ENCODE data around the gene IL17RC.
"Not testable (repeated sequence)": the region's sequence is repeated elsewhere in the genome, so short reads cannot be mapped to it uniquely, and the experiment has no call there.

Gene IL17RC

GRCh38 chr3:9890249-9891071, 26.4 kb upstream of the IL17RC start, which contains the start of gene JAGN1:
JAGN1 (plus strand) TSS chr3:9890610; CDS start chr3:9890723, 113 bp downstream.
- Histone ChIP-seq H4K12ac (ENCODE audit: low read depth, low read length) (peak within 1 kb of the TSS; percentile 96), H3K4me3 (ENCODE audit: low read depth, low read length) (peak within 1 kb of the TSS; percentile 96), H3K4me2 (ENCODE audit: low read length) (peak within 1 kb of the TSS; percentile 72), H3K36me3 (ENCODE audit: control insufficient read depth in 1 of 2, insufficient read depth in 2 of 2, low read length in 2 of 2) (peaks cover 6 to 12% of the 10 kb centered on the region in 2 experiments), H2AK5ac (ENCODE audit: low read length) (peak within 1 kb of the TSS; percentile 92), H3K27me3 (ENCODE audit: insufficient read depth, low read length) (no peaks in the 10 kb centered on the region), H3K4ac (ENCODE audit: low read depth, low read length) (peak within 1 kb of the TSS; percentile 95), H4K8ac (ENCODE audit: low read depth, low read length) (peak within 1 kb of the TSS; percentile 99), H4K91ac (ENCODE audit: low read depth, low read length) (peak within 1 kb of the TSS; percentile 95), H2BK5ac (ENCODE audit: low read depth, low read length, poor library complexity) (peak within 1 kb of the TSS; percentile 95), H2AFZ (ENCODE audit: insufficient read depth, low read length, poor library complexity) (peak within 1 kb of the TSS; percentile 99), H3K79me1 (ENCODE audit: low read length) (peaks cover 5% of the 10 kb centered on the region), H3K27ac (ENCODE audit: low read depth, low read length) (peak within 1 kb of the TSS; percentile 40), H3K4me1 (ENCODE audit: control insufficient read depth in 1 of 2, insufficient read depth in 2 of 2, low read length in 2 of 2) (no peaks in the 10 kb centered on the region), H3K9me3 (ENCODE audit: insufficient read depth, low read depth, low read length) (no peaks in the 10 kb centered on the region), H3K14ac (ENCODE audit: low read length) (peak within 1 kb of the TSS; percentile 94), H3K18ac (ENCODE audit: low read length) (peak within 1 kb of the TSS; percentile 95), H3K79me2 (ENCODE audit: control insufficient read depth, insufficient read depth, low read length, poor library complexity) (peaks cover 5% of the 10 kb centered on the region), H3K9ac (ENCODE audit: low read length) (peak within 1 kb of the TSS; percentile 96), H3K23ac (ENCODE audit: low read length) (no peak within 1 kb of the TSS), H2BK12ac (ENCODE audit: low read length) (no peak within 1 kb of the TSS), H2BK120ac (ENCODE audit: insufficient read depth, low read length, poor library complexity) (peak within 1 kb of the TSS; percentile 92)
- DNase-seq: peak; percentile 84 to 90
- WGBS (ENCODE audit: extremely low coverage, insufficient coverage, insufficient read length): no CpG with 5 or more reads among the region's 62 CpGs

GRCh38 chr3:9891072-9891622, 25.8 kb upstream of the IL17RC start:
- Histone ChIP-seq H2BK12ac (ENCODE audit: low read length) (no peak overlapping the region), H3K79me1 (ENCODE audit: low read length) (peaks cover 5% of the 10 kb centered on the region), H3K9me3 (ENCODE audit: insufficient read depth, low read depth, low read length) (no peaks in the 10 kb centered on the region), H3K4me3 (ENCODE audit: low read depth, low read length) (peak overlapping the region; percentile 96), H3K27ac (ENCODE audit: low read depth, low read length) (no peak overlapping the region), H4K91ac (ENCODE audit: low read depth, low read length) (peak overlapping the region; percentile 95), H3K4me1 (ENCODE audit: control insufficient read depth in 1 of 2, insufficient read depth in 2 of 2, low read length in 2 of 2) (no peaks in the 10 kb centered on the region), H2AK5ac (ENCODE audit: low read length) (peak overlapping the region; percentile 92), H3K79me2 (ENCODE audit: control insufficient read depth, insufficient read depth, low read length, poor library complexity) (peaks cover 5% of the 10 kb centered on the region), H4K12ac (ENCODE audit: low read depth, low read length) (peak overlapping the region; percentile 96), H3K18ac (ENCODE audit: low read length) (peak overlapping the region; percentile 95), H3K36me3 (ENCODE audit: control insufficient read depth in 1 of 2, insufficient read depth in 2 of 2, low read length in 2 of 2) (peaks cover 6 to 12% of the 10 kb centered on the region in 2 experiments), H2AFZ (ENCODE audit: insufficient read depth, low read length, poor library complexity) (peak overlapping the region; percentile 99), H3K9ac (ENCODE audit: low read length) (peak overlapping the region; percentile 96), H3K4me2 (ENCODE audit: low read length) (peak overlapping the region; percentile 72), H3K27me3 (ENCODE audit: insufficient read depth, low read length) (no peaks in the 10 kb centered on the region), H3K14ac (ENCODE audit: low read length) (peak overlapping the region; percentile 94), H2BK120ac (ENCODE audit: insufficient read depth, low read length, poor library complexity) (peak overlapping the region; percentile 92), H4K8ac (ENCODE audit: low read depth, low read length) (peak overlapping the region; percentile 99), H3K4ac (ENCODE audit: low read depth, low read length) (peak overlapping the region; percentile 95), H2BK5ac (ENCODE audit: low read depth, low read length, poor library complexity) (peak overlapping the region; percentile 95), H3K23ac (ENCODE audit: low read length) (no peak overlapping the region)
- WGBS (ENCODE audit: extremely low coverage, insufficient coverage, insufficient read length): no CpG with 5 or more reads among the region's 12 CpGs
- no peak for DNase-seq

- Histone ChIP-seq H3K79me2 (ENCODE audit: control insufficient read depth, insufficient read depth, low read length, poor library complexity) (peaks cover 5% of the 10 kb centered on the region), H3K23ac (ENCODE audit: low read length) (no peak overlapping the region), H3K27me3 (ENCODE audit: insufficient read depth, low read length) (no peaks in the 10 kb centered on the region), H3K9ac (ENCODE audit: low read length) (no peak overlapping the region), H4K91ac (ENCODE audit: low read depth, low read length) (no peak overlapping the region), H3K4me3 (ENCODE audit: low read depth, low read length) (no peak overlapping the region), H2BK5ac (ENCODE audit: low read depth, low read length, poor library complexity) (no peak overlapping the region), H3K27ac (ENCODE audit: low read depth, low read length) (no peak overlapping the region), H3K36me3 (ENCODE audit: control insufficient read depth in 1 of 2, insufficient read depth in 2 of 2, low read length in 2 of 2) (peaks cover 6 to 12% of the 10 kb centered on the region in 2 experiments), H2AK5ac (ENCODE audit: low read length) (no peak overlapping the region), H2BK120ac (ENCODE audit: insufficient read depth, low read length, poor library complexity) (no peak overlapping the region), H3K9me3 (ENCODE audit: insufficient read depth, low read depth, low read length) (no peaks in the 10 kb centered on the region), H2AFZ (ENCODE audit: insufficient read depth, low read length, poor library complexity) (no peak overlapping the region), H4K12ac (ENCODE audit: low read depth, low read length) (no peak overlapping the region), H3K18ac (ENCODE audit: low read length) (no peak overlapping the region), H3K4me2 (ENCODE audit: low read length) (no peak overlapping the region), H3K14ac (ENCODE audit: low read length) (no peak overlapping the region), H3K79me1 (ENCODE audit: low read length) (peaks cover 5% of the 10 kb centered on the region), H4K8ac (ENCODE audit: low read depth, low read length) (no peak overlapping the region), H2BK12ac (ENCODE audit: low read length) (no peak overlapping the region), H3K4ac (ENCODE audit: low read depth, low read length) (no peak overlapping the region), H3K4me1 (ENCODE audit: control insufficient read depth in 1 of 2, insufficient read depth in 2 of 2, low read length in 2 of 2) (peaks cover 0 to 2% of the 10 kb centered on the region in 2 experiments)
- no peak for DNase-seq
- no CpG with 5 or more reads among the region's 1 CpG for WGBS (ENCODE audit: extremely low coverage, insufficient coverage, insufficient read length)
Measured at GRCh38 chr3:9893739-9894138, 23.2 kb upstream of the IL17RC start.

DNA sequence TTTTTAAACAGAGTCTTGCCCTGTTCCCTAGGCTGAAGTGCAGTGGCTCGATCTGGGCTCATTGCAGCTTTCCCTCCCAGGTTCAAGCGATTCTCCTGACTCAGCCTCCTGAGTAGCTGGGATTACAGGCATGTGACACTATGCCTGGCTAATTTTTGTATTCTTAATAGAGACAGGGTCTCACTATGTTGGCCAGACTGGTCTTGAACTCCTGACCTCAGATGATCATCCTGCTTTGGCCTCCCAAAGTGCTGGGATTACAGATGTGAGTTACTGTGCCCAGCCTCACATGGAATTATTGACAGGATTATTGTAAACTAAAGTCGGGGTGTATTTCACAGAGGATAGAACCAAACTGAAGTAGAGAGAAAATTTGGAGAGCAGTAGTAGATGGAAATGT, 21.2 kb upstream of the IL17RC start:
- not testable (repeated sequence) for H2AK5ac ChIP-seq (ENCODE audit: low read length); H2BK120ac ChIP-seq (ENCODE audit: insufficient read depth, low read length, poor library complexity); H3K14ac ChIP-seq (ENCODE audit: low read length); H3K27me3 ChIP-seq (ENCODE audit: insufficient read depth, low read length); H2BK12ac ChIP-seq (ENCODE audit: low read length); H3K27ac ChIP-seq (ENCODE audit: low read depth, low read length); H4K8ac ChIP-seq (ENCODE audit: low read depth, low read length); H3K9me3 ChIP-seq (ENCODE audit: insufficient read depth, low read depth, low read length); H2BK5ac ChIP-seq (ENCODE audit: low read depth, low read length, poor library complexity); H3K18ac ChIP-seq (ENCODE audit: low read length); H3K79me1 ChIP-seq (ENCODE audit: low read length); H3K4me1 ChIP-seq (ENCODE audit: control insufficient read depth in 1 of 2, insufficient read depth in 2 of 2, low read length in 2 of 2); H2AFZ ChIP-seq (ENCODE audit: insufficient read depth, low read length, poor library complexity); DNase-seq; H3K9ac ChIP-seq (ENCODE audit: low read length); H3K4me2 ChIP-seq (ENCODE audit: low read length); H4K12ac ChIP-seq (ENCODE audit: low read depth, low read length); H3K4me3 ChIP-seq (ENCODE audit: low read depth, low read length); H3K79me2 ChIP-seq (ENCODE audit: control insufficient read depth, insufficient read depth, low read length, poor library complexity); H4K91ac ChIP-seq (ENCODE audit: low read depth, low read length); H3K4ac ChIP-seq (ENCODE audit: low read depth, low read length); H3K23ac ChIP-seq (ENCODE audit: low read length)
- whole genome bisulfite sequencing (ENCODE audit: extremely low coverage, insufficient coverage, insufficient read length): no CpG with 5 or more reads among the region's 3 CpGs
- peaks cover 6 to 12% of the 10 kb centered on the region in 2 experiments for H3K36me3 ChIP-seq (ENCODE audit: control insufficient read depth in 1 of 2, insufficient read depth in 2 of 2, low read length in 2 of 2)

Measured in trophoblast cell (in vitro differentiated cells and primary cell).